ENCODE data around the gene ARSG. TPM values are rescaled to one million over a fixed set of nuclear protein-coding genes. Genes with fewer than 3 reads are reported as not detected.

The ARSG gene
- total RNA-seq, 1 donor from 2014 or later = 19.4 TPM

Other genes starting within 250 kb of the ARSG start
- gene AMZ2, start 43.5 kb upstream of the ARSG start, total RNA-seq = 83.2 TPM
- 3.0 TPM for gene SLC16A6, start 368 bp upstream of the ARSG start, total RNA-seq
- gene WIPI1, start 166.0 kb downstream of the ARSG start, total RNA-seq = 43.6 TPM
- 290 TPM for gene PRKAR1A, start 220.9 kb downstream of the ARSG start, total RNA-seq

Measured in ureter (tissue), 1 donor.